ENCODE results near the gene ACTR3.

The ACTR3 gene

DNA sequence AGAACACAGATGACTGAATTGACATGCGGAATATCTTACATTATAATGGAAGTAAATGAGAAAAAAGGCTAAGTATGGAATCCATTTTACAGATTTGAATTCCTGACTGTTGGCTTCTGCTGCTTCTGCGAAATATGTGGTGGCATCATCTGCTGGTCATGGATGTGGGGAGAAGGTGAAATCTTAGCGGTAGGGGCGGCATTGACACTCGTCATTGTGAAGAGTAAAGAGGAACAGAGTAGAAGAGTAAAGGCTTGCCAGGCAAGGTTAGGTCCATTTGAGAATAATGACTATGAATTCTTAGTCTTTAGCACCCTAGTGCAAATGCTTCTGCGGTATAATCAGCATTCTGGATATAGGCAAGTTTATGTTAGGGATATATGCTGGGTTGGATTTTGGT is 32.4 kb downstream of the ACTR3 start:
- Histone ChIP-seq H3K36me3 (ENCODE audit: insufficient read depth, low read length) (peaks cover 84% of the 10 kb centered on the region), H3K9me2 (replicated peaks; ENCODE audit: low read depth, low read length) (no peaks in the 10 kb centered on the region), H3F3A (ENCODE audit: low read depth) (no peaks in the 10 kb centered on the region), H2AFZ (ENCODE audit: low read length) (no peak overlapping the region), H3K4me3 (ENCODE audit: low read length, poor library complexity, severe bottlenecking) (no peak overlapping the region), H3K79me2 (ENCODE audit: insufficient read depth, low read length) (peaks cover 84% of the 10 kb centered on the region), H3K4me2 (ENCODE audit: low read depth, low read length, poor library complexity, severe bottlenecking) (no peak overlapping the region), H3K27me3 (ENCODE audit: insufficient read depth, low read length, poor library complexity, severe bottlenecking) (no peaks in the 10 kb centered on the region), H3K9me3 (ENCODE audit: insufficient read depth, low read depth, low read length) (no peaks in the 10 kb centered on the region), H3K9ac (ENCODE audit: low read depth, low read length, poor library complexity, severe bottlenecking) (no peak overlapping the region), H3K4me1 (ENCODE audit: insufficient read depth, low read length, poor library complexity, severe bottlenecking) (no peaks in the 10 kb centered on the region), H4K20me1 (ENCODE audit: insufficient read depth, low read length, poor library complexity, severe bottlenecking) (peaks cover 54% of the 10 kb centered on the region)
- TF ChIP-seq EZH2phosphoT487 (IDR thresholded peaks at IDR 0.05; ENCODE audit: borderline replicate concordance), result no peak
- TF ChIP-seq, protein P1, sequence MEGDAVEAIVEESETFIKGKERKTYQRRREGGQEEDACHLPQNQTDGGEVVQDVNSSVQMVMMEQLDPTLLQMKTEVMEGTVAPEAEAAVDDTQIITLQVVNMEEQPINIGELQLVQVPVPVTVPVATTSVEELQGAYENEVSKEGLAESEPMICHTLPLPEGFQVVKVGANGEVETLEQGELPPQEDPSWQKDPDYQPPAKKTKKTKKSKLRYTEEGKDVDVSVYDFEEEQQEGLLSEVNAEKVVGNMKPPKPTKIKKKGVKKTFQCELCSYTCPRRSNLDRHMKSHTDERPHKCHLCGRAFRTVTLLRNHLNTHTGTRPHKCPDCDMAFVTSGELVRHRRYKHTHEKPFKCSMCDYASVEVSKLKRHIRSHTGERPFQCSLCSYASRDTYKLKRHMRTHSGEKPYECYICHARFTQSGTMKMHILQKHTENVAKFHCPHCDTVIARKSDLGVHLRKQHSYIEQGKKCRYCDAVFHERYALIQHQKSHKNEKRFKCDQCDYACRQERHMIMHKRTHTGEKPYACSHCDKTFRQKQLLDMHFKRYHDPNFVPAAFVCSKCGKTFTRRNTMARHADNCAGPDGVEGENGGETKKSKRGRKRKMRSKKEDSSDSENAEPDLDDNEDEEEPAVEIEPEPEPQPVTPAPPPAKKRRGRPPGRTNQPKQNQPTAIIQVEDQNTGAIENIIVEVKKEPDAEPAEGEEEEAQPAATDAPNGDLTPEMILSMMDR (conservative IDR thresholded peaks at IDR 0.05; ENCODE audit: low read length), result no peak

DNA sequence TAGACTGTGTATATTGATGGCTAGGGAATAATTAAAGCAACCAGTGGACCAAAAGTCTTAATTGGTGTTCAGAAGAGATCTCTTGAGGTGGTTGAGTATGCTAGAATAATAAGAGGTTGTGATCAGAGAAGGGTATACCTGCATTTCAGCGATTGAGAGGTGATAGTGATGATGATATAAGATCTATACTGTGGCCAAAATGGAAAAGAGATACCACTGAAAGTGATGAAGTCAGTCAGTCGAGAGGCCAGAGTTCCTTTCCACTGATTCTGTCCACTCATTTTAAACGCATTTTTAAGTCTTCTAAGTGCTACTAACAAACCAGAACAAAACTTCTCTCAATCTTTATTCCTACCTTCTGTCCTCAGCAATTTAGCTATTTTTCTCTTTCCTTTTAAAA is 32.9 kb downstream of the ACTR3 start:
- Histone ChIP-seq H3K4me2 (ENCODE audit: low read depth, low read length, poor library complexity, severe bottlenecking) (no peak overlapping the region), H4K20me1 (ENCODE audit: insufficient read depth, low read length, poor library complexity, severe bottlenecking) (peaks cover 56% of the 10 kb centered on the region), H3K79me2 (ENCODE audit: insufficient read depth, low read length) (peaks cover 79% of the 10 kb centered on the region)

DNA sequence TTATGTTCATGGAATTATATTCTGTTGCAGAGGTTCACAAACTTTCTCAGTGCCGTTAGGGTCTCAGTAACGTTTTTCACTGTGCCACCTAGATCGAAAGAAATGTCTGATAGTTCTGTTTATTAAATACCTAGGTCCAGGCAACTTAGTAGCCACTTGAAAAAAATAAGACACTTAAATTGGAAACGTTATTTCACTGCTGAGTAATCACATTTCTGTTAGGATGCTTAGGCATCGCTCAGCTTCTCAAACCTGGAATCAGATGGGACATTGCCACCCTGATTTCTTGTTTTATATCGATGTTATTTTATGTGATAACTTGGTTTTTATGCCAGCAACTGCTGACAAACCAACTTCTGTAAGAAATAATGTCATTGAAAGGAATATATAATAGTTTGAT is 36.0 kb downstream of the ACTR3 start:
- H3K9ac ChIP-seq (ENCODE audit: low read depth, low read length, poor library complexity, severe bottlenecking), result no peak overlapping the region
- no peak overlapping the region for H3K4me2 ChIP-seq (ENCODE audit: low read depth, low read length, poor library complexity, severe bottlenecking)
- TF ChIP-seq, protein P1 (conservative IDR thresholded peaks at IDR 0.05; ENCODE audit: low read length), result no peak
- no peak for TF ChIP-seq EZH2phosphoT487 (IDR thresholded peaks at IDR 0.05; ENCODE audit: borderline replicate concordance)
- H3K4me1 ChIP-seq (ENCODE audit: insufficient read depth, low read length, poor library complexity, severe bottlenecking), result no peaks in the 10 kb centered on the region
- peaks cover 79% of the 10 kb centered on the region for H3K79me2 ChIP-seq (ENCODE audit: insufficient read depth, low read length)
- peaks cover 45% of the 10 kb centered on the region for H4K20me1 ChIP-seq (ENCODE audit: insufficient read depth, low read length, poor library complexity, severe bottlenecking)
- no peak overlapping the region for H3K4me3 ChIP-seq (ENCODE audit: low read length, poor library complexity, severe bottlenecking)
- no peaks in the 10 kb centered on the region for H3K9me3 ChIP-seq (ENCODE audit: insufficient read depth, low read depth, low read length)
- H3K36me3 ChIP-seq (ENCODE audit: insufficient read depth, low read length), result peaks cover 84% of the 10 kb centered on the region
- no peaks in the 10 kb centered on the region for H3F3A ChIP-seq (ENCODE audit: low read depth)
- no peaks in the 10 kb centered on the region for H3K9me2 ChIP-seq (replicated peaks; ENCODE audit: low read depth, low read length)
- H3K27me3 ChIP-seq (ENCODE audit: insufficient read depth, low read length, poor library complexity, severe bottlenecking), result no peaks in the 10 kb centered on the region
- no peak overlapping the region for H2AFZ ChIP-seq (ENCODE audit: low read length)

More for the DNA sequence above, 32.9 kb downstream of the ACTR3 start:
- H3K36me3 ChIP-seq (ENCODE audit: insufficient read depth, low read length), result peaks cover 82% of the 10 kb centered on the region; the same call in 1 of the 2 replicates
- TF ChIP-seq, protein P1 (conservative IDR thresholded peaks at IDR 0.05; ENCODE audit: low read length), result no peak
- no peak for TF ChIP-seq EZH2phosphoT487 (IDR thresholded peaks at IDR 0.05; ENCODE audit: borderline replicate concordance)
- H3K9me2 ChIP-seq (replicated peaks; ENCODE audit: low read depth, low read length), result no peaks in the 10 kb centered on the region
- H3K27me3 ChIP-seq (ENCODE audit: insufficient read depth, low read length, poor library complexity, severe bottlenecking), result no peaks in the 10 kb centered on the region
- H3F3A ChIP-seq (ENCODE audit: low read depth), result no peaks in the 10 kb centered on the region
- H3K9ac ChIP-seq (ENCODE audit: low read depth, low read length, poor library complexity, severe bottlenecking), result no peak overlapping the region
- no peaks in the 10 kb centered on the region for H3K4me1 ChIP-seq (ENCODE audit: insufficient read depth, low read length, poor library complexity, severe bottlenecking)
- H2AFZ ChIP-seq (ENCODE audit: low read length), result no peak overlapping the region
- no peak overlapping the region for H3K4me3 ChIP-seq (ENCODE audit: low read length, poor library complexity, severe bottlenecking)
- no peaks in the 10 kb centered on the region for H3K9me3 ChIP-seq (ENCODE audit: insufficient read depth, low read depth, low read length)

Data from Loucy (cell line).